Activated CD4-positive, alpha-beta T cell treated with anti-CD3 and anti-CD28 coated beads, Interleukin-2, amount 50 U/mL, for 1 hour (primary cell): ENCODE measurements around the gene PPP1R27.

Experiments used
- DNase-seq: peaks from one replicate; pipeline ENCODE4 v3.0.0-alpha.2; 2020

The PPP1R27 gene

DNA sequence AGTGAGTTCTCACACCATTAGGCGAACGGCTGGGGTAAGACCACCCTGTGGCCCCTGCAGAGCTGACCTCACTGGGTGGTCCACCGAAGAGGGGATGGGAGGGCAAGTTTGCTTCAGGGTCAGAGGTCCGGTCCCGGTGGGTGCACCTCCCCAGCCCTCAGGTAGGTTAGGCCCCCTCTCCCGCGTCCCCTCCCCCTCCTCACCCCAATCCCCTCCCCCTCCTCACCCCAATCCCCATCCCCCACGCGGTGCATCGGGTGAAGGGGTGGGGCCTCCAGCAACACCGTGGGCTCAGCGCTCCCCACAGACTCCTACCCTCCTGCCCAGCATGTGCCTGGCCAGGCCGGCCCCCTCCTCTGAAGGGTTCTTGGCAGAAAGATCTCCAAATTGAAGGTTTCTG, 15.1 kb downstream of the PPP1R27 start:
- DNase-seq: no peak

DNA sequence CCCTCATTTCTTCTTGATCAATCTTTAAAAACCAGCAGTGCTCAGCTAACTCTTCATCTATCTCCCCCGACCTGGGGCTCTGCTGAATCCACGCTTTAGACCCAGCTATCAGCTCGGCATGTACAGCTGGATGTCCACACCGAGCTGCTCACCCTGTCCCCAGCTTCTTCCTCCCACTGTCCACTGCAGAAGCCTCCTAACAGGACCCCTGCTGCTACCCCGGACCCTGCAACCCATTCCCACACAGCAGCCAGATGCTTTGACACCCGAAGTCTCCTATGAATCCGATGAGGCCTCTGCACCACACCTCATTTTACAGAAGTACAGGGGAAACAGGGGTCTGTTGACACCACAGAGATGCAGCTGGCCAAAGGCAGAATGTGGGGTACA, 17.1 kb downstream of the PPP1R27 start:
- DNase-seq: no peak

DNA sequence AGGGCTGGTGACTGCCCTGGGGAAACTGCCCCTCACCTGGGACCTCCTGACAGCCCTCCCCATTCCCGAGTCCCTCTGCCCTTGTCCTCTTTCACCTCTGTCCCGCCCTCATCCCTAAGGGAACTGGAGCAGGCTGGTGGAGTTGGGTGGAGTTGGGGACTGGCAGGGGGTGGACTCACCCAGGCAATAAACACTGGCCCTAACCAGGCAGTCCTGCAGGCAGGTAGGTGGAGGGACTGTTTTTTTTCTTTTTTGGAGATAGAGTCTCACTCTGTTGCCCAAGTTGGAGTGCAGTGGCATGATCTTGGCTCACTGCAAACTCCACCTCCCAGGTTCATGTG, 19.2 kb downstream of the PPP1R27 start:
- no peak for DNase-seq

DNA sequence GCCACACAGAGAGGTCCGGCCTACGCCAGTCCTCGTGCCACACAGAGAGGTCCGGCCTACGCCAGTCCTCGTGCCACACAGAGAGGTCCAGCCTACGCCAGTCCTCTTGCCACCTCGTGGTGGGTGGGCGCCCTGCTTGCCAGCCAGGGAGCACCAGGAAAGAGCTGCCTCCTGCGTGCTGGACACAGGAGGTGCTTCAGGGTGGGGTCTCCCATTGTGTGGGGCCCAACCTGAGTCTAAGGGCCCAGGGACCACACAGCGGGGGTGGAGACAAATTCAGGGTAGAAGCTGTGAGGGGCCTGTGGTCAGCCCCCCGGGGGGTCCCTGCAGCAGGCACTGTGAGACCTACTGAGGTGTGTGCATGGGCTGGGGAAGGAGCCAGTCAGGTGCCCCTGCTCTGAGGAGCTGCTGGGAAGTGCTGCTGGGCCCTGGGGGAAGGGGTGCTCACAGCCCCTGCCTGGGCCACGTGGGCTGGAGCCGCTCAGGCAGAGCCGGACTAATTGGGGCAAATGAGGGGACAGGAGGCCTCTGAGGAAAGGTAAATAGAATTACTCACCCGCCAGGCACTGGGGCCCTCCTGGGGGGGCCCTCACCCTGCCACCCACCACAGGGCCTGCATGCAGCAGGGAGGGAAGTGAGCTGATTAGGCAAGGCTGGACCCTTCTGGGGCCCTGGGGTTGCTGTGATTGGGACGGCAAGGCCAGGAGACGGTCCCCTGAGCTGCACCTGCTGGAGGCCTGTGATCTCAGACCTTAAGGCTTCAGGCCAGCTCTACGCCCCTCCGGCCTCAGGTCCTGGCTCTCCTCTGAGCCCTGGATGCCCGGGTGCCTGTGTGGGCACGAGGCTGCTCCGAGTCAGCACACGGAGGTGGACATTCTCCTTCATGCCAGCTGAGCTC, 19.9 kb downstream of the PPP1R27 start:
- no peak for DNase-seq

DNA sequence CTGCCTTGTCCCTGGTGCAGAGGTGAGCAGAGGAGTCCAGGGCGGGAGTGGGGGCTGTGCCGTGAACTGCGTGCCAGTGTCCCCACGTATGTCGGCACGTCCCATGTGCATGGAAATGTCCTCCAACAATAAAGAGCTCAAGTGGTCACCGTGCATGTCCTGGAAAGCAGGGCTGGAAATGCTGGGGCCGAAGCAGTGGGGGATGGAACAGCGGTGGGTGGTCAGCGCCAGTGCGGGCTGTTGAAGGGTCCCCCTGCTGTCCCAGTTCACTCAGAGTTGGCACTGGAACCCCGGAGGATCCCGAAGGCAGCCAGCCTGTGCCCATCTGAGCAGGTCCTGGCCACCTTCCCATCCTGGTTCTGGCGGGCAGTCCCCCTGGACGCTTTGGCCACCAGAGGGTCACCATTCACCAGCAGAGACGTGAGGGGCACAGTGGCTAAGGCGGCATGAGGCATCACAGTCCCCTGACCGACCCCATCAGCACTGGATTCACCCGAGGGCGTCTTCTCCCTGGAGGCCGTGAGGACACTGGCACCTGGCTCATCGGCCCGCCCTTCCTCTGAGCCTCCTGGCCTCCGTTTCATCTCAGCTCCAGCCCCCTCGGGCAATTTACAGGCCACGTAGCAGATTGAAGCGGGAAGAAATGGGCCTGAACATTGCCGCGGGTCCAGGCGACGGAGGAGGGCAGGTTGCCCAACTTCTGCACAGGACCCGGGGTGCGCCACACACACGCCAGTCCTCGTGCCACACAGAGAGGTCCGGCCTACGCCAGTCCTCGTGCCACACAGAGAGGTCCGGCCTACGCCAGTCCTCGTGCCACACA, 20.8 kb downstream of the PPP1R27 start:
- no peak for DNase-seq

DNA sequence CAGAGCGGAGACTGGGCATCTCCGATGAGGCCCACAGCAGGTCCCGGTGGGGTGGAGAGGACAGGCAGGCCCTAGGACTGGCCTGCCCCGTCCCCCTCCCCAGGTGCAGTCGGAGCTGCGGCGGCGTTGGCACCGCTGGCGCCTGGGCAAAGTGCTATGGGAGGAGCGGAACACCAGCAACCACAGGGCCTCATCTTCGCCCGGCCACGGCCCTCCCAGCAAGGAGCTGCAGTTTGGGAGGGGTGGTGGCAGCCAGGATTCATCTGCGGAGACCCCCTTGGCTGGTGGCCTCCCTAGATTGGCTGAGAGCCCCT, 21.5 kb downstream of the PPP1R27 start:
- no peak for DNase-seq

DNA sequence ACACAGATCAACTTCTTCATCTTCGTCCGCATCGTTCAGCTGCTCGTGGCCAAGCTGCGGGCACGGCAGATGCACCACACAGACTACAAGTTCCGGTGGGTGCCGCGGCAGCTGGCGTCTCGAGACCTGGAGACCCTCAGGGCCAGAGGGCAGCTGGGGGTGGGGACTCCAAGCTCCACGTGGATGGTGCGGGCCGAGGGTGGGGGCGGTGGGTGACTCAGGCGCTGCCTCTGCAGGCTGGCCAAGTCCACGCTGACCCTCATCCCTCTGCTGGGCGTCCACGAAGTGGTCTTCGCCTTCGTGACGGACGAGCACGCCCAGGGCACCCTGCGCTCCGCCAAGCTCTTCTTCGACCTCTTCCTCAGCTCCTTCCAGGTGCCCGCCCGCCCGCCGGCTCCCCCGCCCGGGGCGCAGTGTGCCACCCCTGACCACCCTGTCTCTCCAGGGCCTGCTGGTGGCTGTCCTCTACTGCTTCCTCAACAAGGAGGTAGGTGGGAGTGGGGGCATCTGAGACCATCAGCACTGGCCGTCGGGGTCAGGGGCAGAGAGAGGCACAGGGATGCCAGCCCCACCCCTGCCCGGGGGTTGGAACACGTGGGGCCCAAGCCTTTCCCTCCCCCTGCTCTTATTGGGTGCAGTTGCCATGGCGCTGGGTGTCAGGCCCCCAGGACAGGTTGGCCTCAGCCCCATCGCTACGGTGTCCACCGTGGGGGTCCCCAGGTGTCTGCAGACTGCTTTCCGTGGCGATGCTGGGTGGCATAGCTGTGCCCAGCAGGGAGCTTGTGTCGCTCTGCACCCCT, 22.1 kb downstream of the PPP1R27 start:
- no peak for DNase-seq

DNA sequence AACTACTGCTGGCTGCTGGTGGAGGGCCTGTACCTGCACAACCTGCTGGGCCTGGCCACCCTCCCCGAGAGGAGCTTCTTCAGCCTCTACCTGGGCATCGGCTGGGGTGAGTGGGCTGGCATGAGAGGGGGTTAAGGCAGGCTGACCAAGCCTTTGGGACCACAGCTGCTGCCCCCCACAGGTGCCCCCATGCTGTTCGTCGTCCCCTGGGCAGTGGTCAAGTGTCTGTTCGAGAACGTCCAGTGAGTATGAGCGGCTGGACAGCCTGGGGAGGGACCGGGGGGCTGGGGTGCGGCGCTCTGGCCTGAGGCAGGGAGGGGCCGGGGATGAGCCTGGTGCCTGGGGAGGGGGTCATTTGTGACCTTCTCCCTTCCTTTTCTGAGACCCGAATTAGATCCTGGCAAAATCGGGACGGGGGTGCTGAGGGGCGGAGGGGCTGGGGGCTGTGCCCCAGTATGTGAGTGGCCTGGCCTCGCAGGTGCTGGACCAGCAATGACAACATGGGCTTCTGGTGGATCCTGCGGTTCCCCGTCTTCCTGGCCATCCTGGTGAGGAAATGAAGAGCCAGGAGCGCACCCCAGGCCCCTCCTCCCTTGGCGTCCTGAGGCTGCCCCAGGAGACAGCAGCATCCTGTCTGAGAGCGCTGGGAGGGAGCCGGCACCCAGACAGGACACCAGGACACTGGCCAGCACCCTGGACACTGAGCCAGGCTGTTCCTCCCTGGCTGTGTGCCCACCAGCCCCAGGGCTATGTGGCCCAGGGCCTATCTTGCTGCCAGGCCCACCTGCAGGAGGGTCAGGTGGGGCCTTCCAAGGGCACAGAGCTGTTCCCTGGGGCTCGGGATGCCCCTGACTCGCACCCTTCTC, 22.9 kb downstream of the PPP1R27 start:
- no peak for DNase-seq

DNA sequence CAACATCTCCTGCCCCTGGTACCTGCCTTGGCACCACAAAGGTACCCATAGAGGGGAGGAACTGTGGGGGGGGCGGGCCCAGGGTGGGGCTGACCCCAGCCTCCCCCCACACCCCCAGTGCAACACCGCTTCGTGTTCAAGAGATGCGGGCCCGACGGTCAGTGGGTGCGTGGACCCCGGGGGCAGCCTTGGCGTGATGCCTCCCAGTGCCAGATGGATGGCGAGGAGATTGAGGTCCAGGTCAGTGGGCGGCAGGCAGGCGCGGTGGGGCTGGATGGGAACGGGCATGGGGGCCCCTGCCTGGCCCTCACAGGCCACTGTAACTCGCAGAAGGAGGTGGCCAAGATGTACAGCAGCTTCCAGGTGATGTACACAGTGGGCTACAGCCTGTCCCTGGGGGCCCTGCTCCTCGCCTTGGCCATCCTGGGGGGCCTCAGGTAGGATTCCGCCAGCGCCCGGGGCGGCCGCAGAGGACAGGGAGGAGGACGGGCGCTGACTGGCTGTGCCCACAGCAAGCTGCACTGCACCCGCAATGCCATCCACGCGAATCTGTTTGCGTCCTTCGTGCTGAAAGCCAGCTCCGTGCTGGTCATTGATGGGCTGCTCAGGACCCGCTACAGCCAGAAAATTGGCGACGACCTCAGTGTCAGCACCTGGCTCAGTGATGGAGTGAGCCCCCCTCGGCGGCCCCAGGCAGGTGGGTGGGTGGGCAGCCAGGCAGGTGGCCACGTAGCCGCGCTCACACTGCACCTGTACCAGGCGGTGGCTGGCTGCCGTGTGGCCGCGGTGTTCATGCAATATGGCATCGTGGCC, 23.8 kb downstream of the PPP1R27 start:
- DNase-seq: no peak

DNA sequence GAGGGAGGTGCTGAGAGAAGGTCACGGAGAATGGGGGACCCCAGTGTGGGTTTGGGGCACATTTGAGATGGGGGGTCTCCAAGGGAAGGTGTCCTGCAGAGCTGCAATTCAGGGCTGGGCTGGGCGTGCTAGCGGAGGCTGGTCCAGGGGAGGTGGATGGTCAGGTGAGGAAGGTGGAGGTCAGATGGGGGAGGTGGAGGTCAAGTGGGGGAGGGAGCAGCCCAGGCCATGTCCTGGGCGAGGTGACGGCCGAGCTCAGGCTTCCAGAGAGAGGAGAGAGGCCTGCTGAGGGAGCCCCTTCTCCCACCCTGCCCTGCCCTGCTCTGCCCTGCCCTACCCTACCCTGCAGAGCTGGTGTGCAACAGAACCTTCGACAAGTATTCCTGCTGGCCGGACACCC, 24.4 kb downstream of the PPP1R27 start:
- no peak for DNase-seq

DNA sequence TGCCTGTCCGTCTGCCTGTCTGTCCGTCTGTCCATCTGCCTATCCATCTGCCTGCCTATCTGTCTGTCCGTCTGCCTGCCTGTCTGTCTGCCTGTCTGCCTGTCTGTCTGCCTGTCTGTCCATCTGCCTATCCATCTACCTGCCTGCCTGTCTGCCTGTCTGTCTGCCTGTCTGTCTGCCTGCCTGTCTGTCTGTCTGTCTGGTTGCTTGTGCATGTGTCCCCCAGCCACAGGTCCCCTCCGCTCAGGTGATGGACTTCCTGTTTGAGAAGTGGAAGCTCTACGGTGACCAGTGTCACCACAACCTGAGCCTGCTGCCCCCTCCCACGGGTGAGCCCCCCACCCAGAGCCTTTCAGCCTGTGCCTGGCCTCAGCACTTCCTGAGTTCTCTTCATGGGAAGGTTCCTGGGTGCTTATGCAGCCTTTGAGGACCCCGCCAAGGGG, 25.3 kb downstream of the PPP1R27 start:
- no peak for DNase-seq

DNA sequence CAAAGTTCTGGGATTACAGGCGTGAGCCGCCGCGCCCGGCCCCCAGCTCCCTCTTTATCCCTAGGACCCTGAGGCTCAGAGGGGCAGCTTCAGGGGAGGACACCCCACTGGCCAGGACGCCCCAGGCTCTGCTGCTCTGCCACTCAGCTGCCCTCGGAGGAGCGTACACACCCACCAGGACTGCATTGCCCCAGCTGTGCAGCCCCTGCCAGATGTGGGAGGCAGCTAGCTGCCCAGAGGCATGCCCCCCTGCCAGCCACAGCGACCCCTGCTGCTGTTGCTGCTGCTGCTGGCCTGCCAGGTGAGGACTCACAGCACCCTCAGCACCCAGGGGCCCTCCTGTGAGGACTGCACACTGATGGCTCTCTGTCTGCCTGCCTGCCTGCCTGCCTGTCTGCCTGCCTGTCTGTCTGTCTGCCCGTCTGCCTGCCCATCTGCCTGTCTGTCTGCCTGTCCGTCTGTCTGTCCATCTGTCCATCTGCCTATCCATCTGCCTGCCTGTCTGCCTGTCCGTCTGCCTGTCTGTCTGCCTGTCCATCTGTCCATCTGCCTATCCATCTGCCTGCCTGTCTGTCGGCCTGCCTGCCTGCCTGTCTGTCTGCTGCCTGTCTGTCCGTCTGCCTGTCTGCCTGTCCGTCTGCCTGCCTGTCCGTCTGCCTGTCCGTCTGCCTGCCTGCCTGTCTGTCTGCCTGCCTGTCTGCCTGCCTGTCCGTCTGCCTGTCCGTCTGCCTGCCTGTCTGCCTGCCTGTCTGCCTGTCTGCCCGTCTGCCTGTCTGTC, 25.9 kb downstream of the PPP1R27 start:
- no peak for DNase-seq

DNA sequence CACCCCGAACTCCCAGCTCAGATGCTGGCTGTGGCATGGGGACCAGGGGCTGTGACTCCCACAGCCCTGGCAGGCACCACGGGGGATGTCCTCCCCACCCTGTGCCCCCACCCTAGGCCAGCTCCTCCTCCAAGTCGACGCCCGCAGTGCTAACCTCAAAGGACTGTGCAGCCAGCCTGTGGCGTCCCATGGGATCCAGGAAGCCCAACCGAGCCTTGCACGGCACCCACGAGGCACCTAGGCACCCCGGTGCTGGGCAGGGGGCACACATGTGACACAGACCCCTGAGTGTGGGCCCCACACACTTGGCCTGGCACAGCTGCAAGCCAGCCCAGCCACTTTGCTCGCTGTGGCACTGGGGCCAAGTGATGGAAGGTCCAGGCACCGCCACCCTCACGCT, 27.0 kb downstream of the PPP1R27 start:
- no peak for DNase-seq

DNA sequence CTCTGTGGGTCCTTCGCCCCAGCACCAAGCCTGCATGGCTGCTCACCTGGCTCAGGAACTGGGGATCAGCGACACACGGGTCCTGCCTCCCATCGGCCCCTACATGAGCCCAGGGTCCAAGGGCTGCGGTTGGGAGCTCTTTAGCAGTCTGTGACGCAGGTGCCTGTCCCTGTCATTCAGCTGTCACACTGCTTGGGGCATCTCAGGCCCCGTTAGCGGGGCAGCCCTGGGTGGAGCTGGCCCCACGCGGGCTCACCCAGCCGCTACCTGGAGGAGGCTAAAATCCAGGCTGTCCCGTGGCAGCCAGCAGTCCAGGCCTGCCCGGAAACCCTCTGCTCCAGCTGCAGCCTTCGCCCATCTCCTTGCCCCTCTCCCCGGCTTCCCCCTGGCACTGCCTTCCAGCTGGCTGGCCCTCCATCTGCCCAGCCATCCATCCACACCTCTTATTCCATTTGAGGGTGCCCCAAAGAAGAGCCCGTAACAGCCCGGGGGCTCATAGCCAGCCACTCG, 27.6 kb downstream of the PPP1R27 start:
- DNase-seq: no peak

DNA sequence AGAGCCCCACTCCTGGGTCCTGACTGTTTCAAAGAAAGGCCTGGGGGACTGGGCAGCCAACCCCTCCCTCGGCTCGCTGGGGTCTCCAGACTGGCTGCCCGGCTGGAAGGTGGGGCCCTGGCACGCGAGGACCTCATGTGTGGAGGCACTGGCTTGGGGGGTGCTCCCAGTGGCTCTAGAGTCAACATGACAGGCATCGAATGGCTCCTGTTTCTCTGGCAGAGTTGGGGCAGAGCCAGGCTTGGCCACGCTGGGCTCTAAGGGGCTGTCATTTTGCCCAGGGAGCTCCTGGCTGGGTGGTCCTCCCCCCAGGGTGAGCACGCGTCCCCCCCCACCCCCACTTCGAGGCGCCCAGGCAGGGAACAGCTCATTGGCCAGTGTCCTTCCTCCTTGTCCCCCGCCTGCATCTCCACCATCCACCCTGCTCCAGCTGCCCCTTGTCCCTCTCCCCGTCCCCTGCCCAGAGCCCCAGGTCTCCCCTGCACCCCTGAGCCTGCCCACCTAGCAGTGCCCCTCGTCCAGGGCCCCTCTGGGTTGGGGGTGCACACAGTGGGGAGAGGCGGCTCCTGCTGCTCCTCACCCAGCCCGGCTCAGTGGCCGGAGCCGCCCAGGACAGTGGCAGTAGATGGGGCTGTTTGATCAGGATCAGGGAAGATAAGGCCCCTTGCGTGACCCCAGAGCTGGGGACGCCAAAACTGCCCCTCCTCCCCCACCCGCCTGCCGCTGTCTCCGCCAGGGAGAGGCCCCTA, 28.2 kb downstream of the PPP1R27 start:
- no peak for DNase-seq

DNA sequence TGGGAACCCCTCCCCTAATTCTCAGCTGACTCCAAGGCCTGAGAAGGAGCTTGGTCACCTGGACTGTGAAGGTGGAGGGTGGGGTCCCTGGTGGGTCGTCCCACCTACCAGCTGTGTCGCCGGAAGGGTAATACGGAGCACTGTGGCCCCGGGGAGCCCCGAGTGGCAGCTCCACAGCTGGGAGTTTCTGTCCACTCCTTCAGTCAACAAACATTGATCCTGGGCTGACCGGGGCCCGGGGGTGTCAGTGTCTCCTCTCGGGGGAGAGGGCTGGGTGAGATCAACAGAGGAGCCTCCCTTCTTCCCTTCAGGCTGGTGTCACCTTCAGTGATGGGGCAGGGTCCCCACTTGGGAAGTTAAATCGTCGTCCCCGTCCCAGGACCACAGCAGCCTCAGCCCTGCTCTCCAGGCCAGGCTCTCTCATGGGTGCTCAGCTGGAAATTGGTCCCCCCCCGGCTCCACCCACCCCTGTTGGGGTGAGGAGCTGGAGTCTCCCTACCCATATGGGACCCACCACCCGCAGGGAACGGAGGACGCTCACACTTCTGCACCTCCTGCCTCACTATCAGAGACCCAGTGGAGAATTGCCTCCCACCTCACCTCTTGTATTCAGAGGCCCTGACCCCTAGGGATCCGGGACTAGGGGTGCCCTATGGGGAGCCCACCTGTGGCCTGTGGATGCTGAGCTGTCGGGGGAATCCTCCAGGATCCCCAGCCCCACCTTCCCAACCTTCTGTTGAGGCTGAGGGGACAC, 29.0 kb downstream of the PPP1R27 start:
- DNase-seq: no peak

DNA sequence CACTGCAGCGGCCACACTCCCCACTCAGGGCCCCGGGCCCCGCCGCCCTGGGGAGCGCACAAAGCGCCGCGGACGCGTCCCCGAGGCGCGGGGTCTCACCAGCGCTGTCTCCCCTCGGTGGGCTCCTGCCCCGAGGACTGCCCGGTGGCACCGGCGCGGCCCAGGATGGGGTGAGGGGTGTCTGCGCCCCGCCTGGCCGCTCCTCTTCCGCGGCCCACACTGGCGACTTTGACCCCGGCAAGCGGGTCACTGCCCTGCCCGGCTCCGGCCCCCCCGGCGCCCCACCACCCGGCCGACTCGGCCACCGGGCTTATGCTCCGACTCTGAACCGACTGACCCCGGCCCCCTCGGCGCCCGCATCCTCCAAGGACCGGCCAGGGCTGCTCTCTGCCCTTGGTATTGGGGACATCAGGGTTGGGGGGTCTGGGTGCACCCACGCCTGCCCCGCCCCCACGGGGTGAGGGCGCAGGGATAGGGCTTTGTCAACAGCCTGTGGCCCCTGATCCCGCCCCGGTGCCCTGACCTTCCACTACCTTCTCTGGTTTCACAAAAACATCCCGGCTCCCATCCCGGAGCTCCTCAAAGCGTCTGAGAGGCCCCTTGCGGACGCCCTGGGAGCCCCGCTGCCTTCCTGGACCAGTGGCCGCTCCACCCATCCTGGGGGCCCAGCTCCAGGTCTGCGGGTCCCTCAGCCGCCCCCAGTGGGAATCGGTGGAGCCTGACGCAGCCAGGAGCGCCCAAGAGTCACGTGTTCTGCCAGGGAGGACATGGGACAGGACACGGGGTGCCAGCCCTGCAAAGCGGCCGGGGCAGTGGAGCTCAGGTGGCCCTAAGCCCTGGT, 30.1 kb downstream of the PPP1R27 start:
- no peak for DNase-seq
